Esophagus (tissue), 2 donors: Measurements from ENCODE around the gene ERGIC1. TPM values are rescaled to one million over a fixed set of nuclear protein-coding genes. Genes with fewer than 3 reads are reported as not detected.
"Not testable (repeated sequence)": the region's sequence is repeated elsewhere in the genome, so short reads cannot be mapped to it uniquely, and the experiment has no call there.

Experiments used
- H3K27ac ChIP-seq, 2 donors: one replicate each; pipeline ENCODE4 v1.5.1; 2013; ENCODE audit warnings: low read depth in 2 of 2, mild to moderate bottlenecking in 2 of 2, inconsistent platforms in 1 of 2, low read length in 1 of 2, moderate library complexity in 1 of 2
- H3K27me3 ChIP-seq, 2 donors: one replicate each; pipeline ENCODE4 v1.6.1; 2013; ENCODE audit warnings: low read length in 2 of 2, control low read depth in 1 of 2, mild to moderate bottlenecking in 1 of 2; ENCODE audit not compliant: insufficient read depth in 2 of 2, control insufficient read depth in 1 of 2
- H3K36me3 ChIP-seq, 2 donors: one replicate each; pipeline ENCODE4 v1.6.1; 2013; ENCODE audit warnings: low read length in 1 of 2; ENCODE audit not compliant: control insufficient read depth in 2 of 2, insufficient read depth in 2 of 2
- H3K4me1 ChIP-seq, 2 donors: one replicate each; pipeline ENCODE4 v1.6.1; 2013; ENCODE audit warnings: low read length in 1 of 2; ENCODE audit not compliant: control insufficient read depth in 2 of 2, insufficient read depth in 2 of 2
- H3K4me3 ChIP-seq, 2 donors: one replicate each; pipeline ENCODE4 v1.5.1; 2013; ENCODE audit warnings: low read length in 2 of 2, mild to moderate bottlenecking in 2 of 2, low read depth in 1 of 2, moderate library complexity in 1 of 2
- H3K9me3 ChIP-seq, 2 donors: one replicate each; pipeline ENCODE4 v1.6.1; 2013; ENCODE audit warnings: mild to moderate bottlenecking in 2 of 2, low read depth in 1 of 2, low read length in 1 of 2, moderate library complexity in 1 of 2; ENCODE audit not compliant: control insufficient read depth in 2 of 2, insufficient read depth in 1 of 2
- WGBS, 2 donors: extraction: QIAGEN DNeasy Blood & Tissue Kit; methylation state at CpG; one replicate each; pipeline ENCODE4 v1.1.7; 2013; 5-methylcytosine and 5-hydroxymethylcytosine counted together
- polyA plus RNA-seq, 2 donors: library from polyadenylated mRNA; stranded (reverse); fragments of 200-250 nt; gene quantifications; one replicate each; pipeline ENCODE4 v1.2.3, GENCODE V29; 2013
- donor health status: healthy with polysubstance abuse.
- donor health status: Bipolar disorder and iron deficiency.

ERGIC1 gene
- polyA plus RNA-seq, 2 donors: 45.2 to 47.1 TPM

- peaks cover 0 to 6% of the 10 kb centered on the region in 2 donors for H3K36me3 ChIP-seq
- peak overlapping the region; percentile 95 to 99 for H3K27ac ChIP-seq
- H3K4me1 ChIP-seq: peaks cover 15 to 57% of the 10 kb centered on the region in 2 donors
- H3K4me3 ChIP-seq: peak overlapping the region in 1 of 2 donors; percentile 5
- 48 to 51% methylated on average over 15 of the region's 15 CpGs for WGBS, 2 donors
- H3K27me3 ChIP-seq: no peaks in the 10 kb centered on the region
- H3K9me3 ChIP-seq: no peaks in the 10 kb centered on the region
These were observed 25.1 kb downstream of the ERGIC1 start for GRCh38 chr5:172858990-172859811.

GRCh38 chr5:172859966-172860365, 25.9 kb downstream of the ERGIC1 start:
- Histone ChIP-seq H3K9me3 (no peaks in the 10 kb centered on the region), H3K27me3 (no peaks in the 10 kb centered on the region), H3K4me1 (peaks cover 14 to 52% of the 10 kb centered on the region in 2 donors), H3K4me3 (no peak overlapping the region), H3K27ac (peak overlapping the region; percentile 95 to 99), H3K36me3 (peaks cover 0 to 6% of the 10 kb centered on the region in 2 donors)
- 49 to 62% methylated on average over 4 of the region's 4 CpGs for WGBS, 2 donors

- peak overlapping the region in 1 of 2 donors; percentile 14 for H3K4me3 ChIP-seq
- WGBS, 2 donors: 25 to 45% methylated on average over 24 of the region's 24 CpGs
- peaks cover 0 to 6% of the 10 kb centered on the region in 2 donors for H3K36me3 ChIP-seq
- H3K27me3 ChIP-seq: no peaks in the 10 kb centered on the region
- peak overlapping the region; percentile 95 to 99 for H3K27ac ChIP-seq
- H3K9me3 ChIP-seq: no peaks in the 10 kb centered on the region
- peaks cover 12 to 45% of the 10 kb centered on the region in 2 donors for H3K4me1 ChIP-seq
These were observed 26.7 kb downstream of the ERGIC1 start for GRCh38 chr5:172860520-172861443.

- H3K4me3 ChIP-seq: no peak overlapping the region
- peaks cover 9 to 39% of the 10 kb centered on the region in 2 donors for H3K4me1 ChIP-seq
- 57 to 72% methylated on average over 5 of the region's 5 CpGs for WGBS, 2 donors
These were observed 27.4 kb downstream of the ERGIC1 start for GRCh38 chr5:172861461-172861860.

GRCh38 chr5:172862165-172862801, 28.2 kb downstream of the ERGIC1 start:
- Histone ChIP-seq H3K4me1 (peaks cover 9 to 35% of the 10 kb centered on the region in 2 donors), H3K9me3 (no peaks in the 10 kb centered on the region), H3K27ac (peak overlapping the region; percentile 53 to 75), H3K36me3 (peaks cover 0 to 2% of the 10 kb centered on the region in 2 donors), H3K4me3 (no peak overlapping the region), H3K27me3 (no peaks in the 10 kb centered on the region)
- WGBS, 2 donors: 68 to 72% methylated on average over 5 of the region's 5 CpGs

More at GRCh38 chr5:172861461-172861860, 27.4 kb downstream of the ERGIC1 start:
- Histone ChIP-seq H3K36me3 (peaks cover 0 to 2% of the 10 kb centered on the region in 2 donors), H3K9me3 (no peaks in the 10 kb centered on the region), H3K27me3 (no peaks in the 10 kb centered on the region), H3K27ac (peak overlapping the region; percentile 95 to 99)

- not testable (repeated sequence) for H3K27ac ChIP-seq
- WGBS, 2 donors: 72 to 77% methylated on average over 4 of the region's 4 CpGs
- H3K4me1 ChIP-seq: peaks cover 8 to 29% of the 10 kb centered on the region in 2 donors
These were observed 30.1 kb downstream of the ERGIC1 start for GRCh38 chr5:172864171-172864570.

GRCh38 chr5:172864747-172865146, 30.7 kb downstream of the ERGIC1 start:
- H3K4me1 ChIP-seq: peaks cover 6 to 24% of the 10 kb centered on the region in 2 donors
- H3K36me3 ChIP-seq: peaks cover 0 to 2% of the 10 kb centered on the region in 2 donors
- no peaks in the 10 kb centered on the region for H3K27me3 ChIP-seq
- WGBS, 2 donors: 87 to 93% methylated on average over 7 of the region's 7 CpGs
- H3K27ac ChIP-seq: no peak overlapping the region
- no peaks in the 10 kb centered on the region for H3K9me3 ChIP-seq
- H3K4me3 ChIP-seq: no peak overlapping the region

More at GRCh38 chr5:172864171-172864570, 30.1 kb downstream of the ERGIC1 start:
- not testable (repeated sequence) for H3K4me3 ChIP-seq, H3K27me3 ChIP-seq, H3K9me3 ChIP-seq, H3K36me3 ChIP-seq

GRCh38 chr5:172866378-172866777, 32.3 kb downstream of the ERGIC1 start:
- H3K27ac ChIP-seq: peak overlapping the region; percentile 8 to 22
- no peaks in the 10 kb centered on the region for H3K27me3 ChIP-seq
- peaks cover 8 to 18% of the 10 kb centered on the region in 2 donors for H3K4me1 ChIP-seq
- no peak overlapping the region for H3K4me3 ChIP-seq
- H3K9me3 ChIP-seq: no peaks in the 10 kb centered on the region
- 92 to 93% methylated on average over 4 of the region's 4 CpGs for WGBS, 2 donors
- peaks cover 0 to 2% of the 10 kb centered on the region in 2 donors for H3K36me3 ChIP-seq
